ENCODE data around the gene PPP2R5C. TPM values are rescaled to one million over a fixed set of nuclear protein-coding genes. Genes with fewer than 3 reads are reported as not detected.

The PPP2R5C gene
- total and polyA plus RNA-seq, 9 of the 15 experiments (the other 6 are each of a cell fraction or from before 2014, with no cell fraction given) = 284 to 617 (median 395) TPM

DNA sequence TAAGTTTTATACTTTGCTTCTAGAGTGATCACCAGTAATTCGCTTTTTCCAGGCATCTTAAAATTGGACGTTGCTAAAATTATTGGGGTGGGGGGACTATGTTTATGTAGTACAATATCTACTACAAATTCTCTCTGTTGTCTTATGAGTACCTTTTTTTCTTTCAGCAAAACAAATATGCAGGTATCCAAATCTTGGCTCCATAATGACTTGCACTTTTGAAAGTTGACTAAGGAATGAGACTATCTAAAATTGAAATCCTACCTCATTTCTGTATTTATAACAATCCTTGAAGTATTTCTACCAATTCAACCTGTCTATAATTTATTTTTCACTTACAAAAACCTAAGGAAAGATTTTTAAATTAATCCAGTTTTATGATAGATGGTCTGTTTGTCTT, 205.2 kb downstream of the PPP2R5C start:
- peak; percentile 51 for FAIRE-seq
- intact Hi-C loops (cut with micrococcal nuclease) (loop anchor here (10.0 kb wide), 1 partner anchor 538 kb away; the partner anchor contains the start of gene ANKRD9), in situ Hi-C loops (cut with MboI) (no loop called here)
- no peaks in the 10 kb centered on the region for H3K27me3 ChIP-seq (ENCODE audit: control insufficient read depth in 2 of 2, insufficient read depth in 2 of 2, low read length in 2 of 2)
- ChIA-PET POLR2A (interaction anchor here (1.3 kb wide), 1 partner anchor 20 kb away, joined by 3 read pairs; no protein-coding TSS in a partner anchor), CTCF (ENCODE audit: low intra/inter-chr PET ratio) (no interaction called here)
- H3K79me2 ChIP-seq (ENCODE audit: control insufficient read depth, insufficient read depth, low read length) = peaks cover 69% of the 10 kb centered on the region
- no peaks in the 10 kb centered on the region for H4K20me1 ChIP-seq (replicated peaks; ENCODE audit: control insufficient read depth, insufficient read depth, low read length)
- no peak for DNase-seq (ENCODE audit: extremely low read depth in 1 of 4, low spot score in 3 of 4)
- no peak overlapping the region for H2AFZ ChIP-seq (ENCODE audit: low read depth, low read length)
- no TSS peak for BruUV-seq (replicated peaks)
- H3K9me3 ChIP-seq (replicated peaks; ENCODE audit: control insufficient read depth, insufficient read depth, low read depth, low read length) = no peaks in the 10 kb centered on the region
- peak overlapping the region; percentile 76 for H3K27ac ChIP-seq (ENCODE audit: extremely low read depth, low read depth, low read length)
- WGBS (ENCODE audit: insufficient coverage, low coverage, missing lambda C conversion rate) = 0% methylated on average over 2 of the region's 2 CpGs
- H3K36me3 ChIP-seq (ENCODE audit: control insufficient read depth, insufficient read depth, low read length) = peaks cover 31% of the 10 kb centered on the region; the same call in 2 of the 3 replicates
- H3K4me3 ChIP-seq = peak overlapping the region; percentile 96
- peak overlapping the region; percentile 23 for H3K4me2 ChIP-seq (ENCODE audit: insufficient read depth, low read length)
- no peak for ATAC-seq
- H3K9ac ChIP-seq (ENCODE audit: insufficient read depth in 1 of 2, low read depth in 2 of 2, low read length in 2 of 2) = peak overlapping the region in 1 of 2 experiments; percentile 77; a peak in 2 of 4 replicates
- peaks cover 26 to 29% of the 10 kb centered on the region in 2 experiments; a peak in 4 of 5 replicates for H3K4me1 ChIP-seq (replicated peaks in 1 of 2; ENCODE audit: control insufficient read depth in 2 of 2, insufficient read depth in 2 of 2, low read length in 2 of 2)
- no peaks in the 10 kb centered on the region for H3K9me1 ChIP-seq (ENCODE audit: control insufficient read depth, insufficient read depth, low read length)
- TF ChIP-seq MAFG (tag; conservative IDR thresholded peaks at IDR 0.05) (peak; percentile 81), ZNF316 (IDR thresholded peaks at IDR 0.05) (peak; percentile 72; the same call in 1 of the 2 replicates), NFE2 (IDR thresholded peaks at IDR 0.05; ENCODE audit: low read depth) (peak; percentile 83), NFE2L1 (tag; IDR thresholded peaks at IDR 0.05; ENCODE audit: borderline replicate concordance, low read depth) (peak; percentile 76), C11orf30 (IDR thresholded peaks at IDR 0.05; ENCODE audit: low read depth) (peak; percentile 81), POLR2H (tag; IDR thresholded peaks at IDR 0.05; ENCODE audit: low read depth) (0 out of 2 replicates have a peak, but pooled peaks have one; percentile 42)
- TF ChIP-seq, protein P1, sequence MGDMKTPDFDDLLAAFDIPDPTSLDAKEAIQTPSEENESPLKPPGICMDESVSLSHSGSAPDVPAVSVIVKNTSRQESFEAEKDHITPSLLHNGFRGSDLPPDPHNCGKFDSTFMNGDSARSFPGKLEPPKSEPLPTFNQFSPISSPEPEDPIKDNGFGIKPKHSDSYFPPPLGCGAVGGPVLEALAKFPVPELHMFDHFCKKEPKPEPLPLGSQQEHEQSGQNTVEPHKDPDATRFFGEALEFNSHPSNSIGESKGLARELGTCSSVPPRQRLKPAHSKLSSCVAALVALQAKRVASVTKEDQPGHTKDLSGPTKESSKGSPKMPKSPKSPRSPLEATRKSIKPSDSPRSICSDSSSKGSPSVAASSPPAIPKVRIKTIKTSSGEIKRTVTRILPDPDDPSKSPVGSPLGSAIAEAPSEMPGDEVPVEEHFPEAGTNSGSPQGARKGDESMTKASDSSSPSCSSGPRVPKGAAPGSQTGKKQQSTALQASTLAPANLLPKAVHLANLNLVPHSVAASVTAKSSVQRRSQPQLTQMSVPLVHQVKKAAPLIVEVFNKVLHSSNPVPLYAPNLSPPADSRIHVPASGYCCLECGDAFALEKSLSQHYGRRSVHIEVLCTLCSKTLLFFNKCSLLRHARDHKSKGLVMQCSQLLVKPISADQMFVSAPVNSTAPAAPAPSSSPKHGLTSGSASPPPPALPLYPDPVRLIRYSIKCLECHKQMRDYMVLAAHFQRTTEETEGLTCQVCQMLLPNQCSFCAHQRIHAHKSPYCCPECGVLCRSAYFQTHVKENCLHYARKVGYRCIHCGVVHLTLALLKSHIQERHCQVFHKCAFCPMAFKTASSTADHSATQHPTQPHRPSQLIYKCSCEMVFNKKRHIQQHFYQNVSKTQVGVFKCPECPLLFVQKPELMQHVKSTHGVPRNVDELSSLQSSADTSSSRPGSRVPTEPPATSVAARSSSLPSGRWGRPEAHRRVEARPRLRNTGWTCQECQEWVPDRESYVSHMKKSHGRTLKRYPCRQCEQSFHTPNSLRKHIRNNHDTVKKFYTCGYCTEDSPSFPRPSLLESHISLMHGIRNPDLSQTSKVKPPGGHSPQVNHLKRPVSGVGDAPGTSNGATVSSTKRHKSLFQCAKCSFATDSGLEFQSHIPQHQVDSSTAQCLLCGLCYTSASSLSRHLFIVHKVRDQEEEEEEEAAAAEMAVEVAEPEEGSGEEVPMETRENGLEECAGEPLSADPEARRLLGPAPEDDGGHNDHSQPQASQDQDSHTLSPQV (IDR thresholded peaks at IDR 0.05) = 0 out of 2 replicates have a peak, but pooled peaks have one; percentile 23
- TF ChIP-seq, protein P2, sequence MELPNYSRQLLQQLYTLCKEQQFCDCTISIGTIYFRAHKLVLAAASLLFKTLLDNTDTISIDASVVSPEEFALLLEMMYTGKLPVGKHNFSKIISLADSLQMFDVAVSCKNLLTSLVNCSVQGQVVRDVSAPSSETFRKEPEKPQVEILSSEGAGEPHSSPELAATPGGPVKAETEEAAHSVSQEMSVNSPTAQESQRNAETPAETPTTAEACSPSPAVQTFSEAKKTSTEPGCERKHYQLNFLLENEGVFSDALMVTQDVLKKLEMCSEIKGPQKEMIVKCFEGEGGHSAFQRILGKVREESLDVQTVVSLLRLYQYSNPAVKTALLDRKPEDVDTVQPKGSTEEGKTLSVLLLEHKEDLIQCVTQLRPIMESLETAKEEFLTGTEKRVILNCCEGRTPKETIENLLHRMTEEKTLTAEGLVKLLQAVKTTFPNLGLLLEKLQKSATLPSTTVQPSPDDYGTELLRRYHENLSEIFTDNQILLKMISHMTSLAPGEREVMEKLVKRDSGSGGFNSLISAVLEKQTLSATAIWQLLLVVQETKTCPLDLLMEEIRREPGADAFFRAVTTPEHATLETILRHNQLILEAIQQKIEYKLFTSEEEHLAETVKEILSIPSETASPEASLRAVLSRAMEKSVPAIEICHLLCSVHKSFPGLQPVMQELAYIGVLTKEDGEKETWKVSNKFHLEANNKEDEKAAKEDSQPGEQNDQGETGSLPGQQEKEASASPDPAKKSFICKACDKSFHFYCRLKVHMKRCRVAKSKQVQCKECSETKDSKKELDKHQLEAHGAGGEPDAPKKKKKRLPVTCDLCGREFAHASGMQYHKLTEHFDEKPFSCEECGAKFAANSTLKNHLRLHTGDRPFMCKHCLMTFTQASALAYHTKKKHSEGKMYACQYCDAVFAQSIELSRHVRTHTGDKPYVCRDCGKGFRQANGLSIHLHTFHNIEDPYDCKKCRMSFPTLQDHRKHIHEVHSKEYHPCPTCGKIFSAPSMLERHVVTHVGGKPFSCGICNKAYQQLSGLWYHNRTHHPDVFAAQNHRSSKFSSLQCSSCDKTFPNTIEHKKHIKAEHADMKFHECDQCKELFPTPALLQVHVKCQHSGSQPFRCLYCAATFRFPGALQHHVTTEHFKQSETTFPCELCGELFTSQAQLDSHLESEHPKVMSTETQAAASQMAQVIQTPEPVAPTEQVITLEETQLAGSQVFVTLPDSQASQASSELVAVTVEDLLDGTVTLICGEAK (IDR thresholded peaks at IDR 0.05) = no peak
- TF ChIP-seq, protein P2 (CRISPR knock-in tag; IDR thresholded peaks at IDR 0.05) = no peak
